ENCODE measurements around the gene C11orf21. TPM values are rescaled to one million over a fixed set of nuclear protein-coding genes. Genes with fewer than 3 reads are reported as not detected.

C11orf21 gene
- total RNA-seq, 4 donors from 2014 or later, result 0.65 to 2.9 (median 1.2) TPM; not detected in 1

- TF ChIP-seq CTCF (IDR thresholded peaks at IDR 0.05; ENCODE audit: low read depth), result no peak
Measured at GRCh38 chr11:2265396-2265795, 36.3 kb downstream of the C11orf21 start.

GRCh38 chr11:2264366-2265053 is 37.2 kb downstream of the C11orf21 start:
- no peak for TF ChIP-seq CTCF (IDR thresholded peaks at IDR 0.05; ENCODE audit: low read depth)

- no peak for TF ChIP-seq CTCF (IDR thresholded peaks at IDR 0.05; ENCODE audit: low read depth)
Measured at GRCh38 chr11:2263724-2264360, 37.9 kb downstream of the C11orf21 start.

GRCh38 chr11:2263071-2263565 is 38.6 kb downstream of the C11orf21 start:
- TF ChIP-seq CTCF (IDR thresholded peaks at IDR 0.05; ENCODE audit: low read depth), result no peak

GRCh38 chr11:2262301-2263070 is 39.2 kb downstream of the C11orf21 start:
- no peak for TF ChIP-seq CTCF (IDR thresholded peaks at IDR 0.05; ENCODE audit: low read depth)

GRCh38 chr11:2261436-2262230 is 40.1 kb downstream of the C11orf21 start:
- no peak for TF ChIP-seq CTCF (IDR thresholded peaks at IDR 0.05; ENCODE audit: low read depth)
